ENCODE measurements around the gene GPR17.

DNA sequence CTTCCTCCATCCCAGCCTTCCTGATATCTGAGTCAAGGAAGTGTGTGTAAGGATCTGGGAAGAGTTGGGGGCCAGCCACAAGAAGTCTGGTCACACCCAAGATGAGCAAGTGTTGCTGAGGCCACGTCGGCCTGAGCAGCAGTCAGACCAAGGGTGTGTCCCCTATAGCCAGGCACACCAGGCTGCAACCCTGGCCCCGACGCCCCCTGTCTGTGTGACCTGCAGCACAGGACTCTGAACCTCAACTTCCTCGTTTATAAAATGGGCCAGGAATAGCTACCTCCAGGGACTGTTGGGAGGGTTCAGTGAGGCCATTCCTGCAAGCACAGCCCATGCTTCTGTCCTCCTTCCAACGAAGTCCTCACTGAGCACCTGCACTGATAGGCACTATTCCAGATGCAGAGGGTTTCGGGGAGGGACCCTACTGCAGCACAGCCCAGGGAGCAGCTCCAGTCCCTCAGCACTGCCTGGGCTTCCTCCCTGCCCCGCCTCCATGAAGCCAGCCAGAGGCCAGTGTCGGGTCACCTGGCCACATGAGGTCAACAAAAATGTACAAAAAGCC lies 16.1 kb downstream of the GPR17 start:
- TF ChIP-seq, protein P1, sequence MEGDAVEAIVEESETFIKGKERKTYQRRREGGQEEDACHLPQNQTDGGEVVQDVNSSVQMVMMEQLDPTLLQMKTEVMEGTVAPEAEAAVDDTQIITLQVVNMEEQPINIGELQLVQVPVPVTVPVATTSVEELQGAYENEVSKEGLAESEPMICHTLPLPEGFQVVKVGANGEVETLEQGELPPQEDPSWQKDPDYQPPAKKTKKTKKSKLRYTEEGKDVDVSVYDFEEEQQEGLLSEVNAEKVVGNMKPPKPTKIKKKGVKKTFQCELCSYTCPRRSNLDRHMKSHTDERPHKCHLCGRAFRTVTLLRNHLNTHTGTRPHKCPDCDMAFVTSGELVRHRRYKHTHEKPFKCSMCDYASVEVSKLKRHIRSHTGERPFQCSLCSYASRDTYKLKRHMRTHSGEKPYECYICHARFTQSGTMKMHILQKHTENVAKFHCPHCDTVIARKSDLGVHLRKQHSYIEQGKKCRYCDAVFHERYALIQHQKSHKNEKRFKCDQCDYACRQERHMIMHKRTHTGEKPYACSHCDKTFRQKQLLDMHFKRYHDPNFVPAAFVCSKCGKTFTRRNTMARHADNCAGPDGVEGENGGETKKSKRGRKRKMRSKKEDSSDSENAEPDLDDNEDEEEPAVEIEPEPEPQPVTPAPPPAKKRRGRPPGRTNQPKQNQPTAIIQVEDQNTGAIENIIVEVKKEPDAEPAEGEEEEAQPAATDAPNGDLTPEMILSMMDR (IDR thresholded peaks at IDR 0.05; ENCODE audit: low read depth, low read length), result no peak
- TF ChIP-seq EZH2phosphoT487 (IDR thresholded peaks at IDR 0.05; ENCODE audit: low read depth), result no peak

All from OCI-LY3 (cell line).